ENCODE measurements around the gene KRT77.
A peak's percentile ranks its signal among the peaks of the same experiment; 100 is the strongest.

The KRT77 gene

GRCh38 chr12:52721838-52722470 is 18.6 kb upstream of the KRT77 start:
- peak; percentile 33 for DNase-seq

GRCh38 chr12:52720365-52720886 is 17.1 kb upstream of the KRT77 start:
- DNase-seq = no peak

- no peak for DNase-seq
Observed at GRCh38 chr12:52716061-52716460, 12.7 kb upstream of the KRT77 start.

- no peak for DNase-seq
Observed at GRCh38 chr12:52715416-52715815, 12.1 kb upstream of the KRT77 start.

- no peak for DNase-seq
Observed at GRCh38 chr12:52714887-52715281, 11.6 kb upstream of the KRT77 start.

GRCh38 chr12:52713960-52714886 is 10.9 kb upstream of the KRT77 start:
- peak; percentile 23 for DNase-seq

- peak; percentile 48 for DNase-seq
Observed at GRCh38 chr12:52712122-52712521, 8.8 kb upstream of the KRT77 start.

- peak; percentile 59 for DNase-seq
Observed at GRCh38 chr12:52710730-52711129, 7.4 kb upstream of the KRT77 start.

GRCh38 chr12:52708010-52708409 is 4.7 kb upstream of the KRT77 start:
- peak; percentile 82 for DNase-seq

GRCh38 chr12:52704464-52704863 is 1.1 kb upstream of the KRT77 start:
- DNase-seq = no peak

- peak; percentile 93 for DNase-seq
Observed at GRCh38 chr12:52703878-52704277, 554 bp upstream of the KRT77 start.

- DNase-seq = no peak
Observed at GRCh38 chr12:52702338-52702737, 986 bp downstream of the KRT77 start.

- DNase-seq = no peak
Observed at GRCh38 chr12:52701281-52701680, 2.0 kb downstream of the KRT77 start.

- no peak for DNase-seq
Observed at GRCh38 chr12:52699960-52700359, 3.4 kb downstream of the KRT77 start.

- no peak for DNase-seq
Observed at GRCh38 chr12:52699373-52699772, 4.0 kb downstream of the KRT77 start.

- DNase-seq = no peak
Observed at GRCh38 chr12:52698651-52699340, 4.5 kb downstream of the KRT77 start.

- DNase-seq = no peak
Observed at GRCh38 chr12:52697058-52697582, 6.2 kb downstream of the KRT77 start.

- DNase-seq = no peak
Observed at GRCh38 chr12:52696588-52696987, 6.7 kb downstream of the KRT77 start.

GRCh38 chr12:52695039-52695438 is 8.3 kb downstream of the KRT77 start:
- no peak for DNase-seq

- DNase-seq = no peak
Observed at GRCh38 chr12:52694151-52694550, 9.2 kb downstream of the KRT77 start.

- no peak for DNase-seq
Observed at GRCh38 chr12:52693261-52693660, 10.1 kb downstream of the KRT77 start.

- DNase-seq = no peak
Observed at GRCh38 chr12:52692254-52692653, 11.1 kb downstream of the KRT77 start.

- DNase-seq = no peak
Observed at GRCh38 chr12:52691841-52692150, 11.5 kb downstream of the KRT77 start.
